NCI-H510A (cell line): ENCODE data around the gene CLIC4.
"Not testable (repeated sequence)": the region's sequence is repeated elsewhere in the genome, so short reads cannot be mapped to it uniquely, and the experiment has no call there.

Experiments used
- DNase-seq: peaks from one replicate; lab custom pipeline; 2025; lab: John Stamatoyannopoulos, UW

The CLIC4 gene

DNA sequence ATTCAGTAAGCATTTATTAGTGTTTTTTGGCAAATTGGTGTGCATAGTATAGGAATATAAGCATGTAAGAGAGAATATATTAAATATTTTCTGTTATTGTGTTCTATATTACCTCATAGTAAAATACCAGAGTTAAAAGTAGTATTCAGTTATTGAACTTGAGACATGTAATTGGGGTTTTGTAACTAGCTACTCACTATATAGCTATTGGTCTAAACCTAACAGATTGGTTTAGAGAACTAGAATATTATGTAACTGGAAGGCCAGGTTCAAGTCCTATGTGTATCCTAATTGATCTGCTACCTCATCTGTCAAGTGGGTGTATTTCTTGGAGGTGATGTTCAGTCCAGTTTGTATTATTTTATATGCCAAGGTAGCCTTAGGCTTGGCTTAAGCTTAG lies 26.3 kb downstream of the CLIC4 start:
- DNase-seq = no peak

DNA sequence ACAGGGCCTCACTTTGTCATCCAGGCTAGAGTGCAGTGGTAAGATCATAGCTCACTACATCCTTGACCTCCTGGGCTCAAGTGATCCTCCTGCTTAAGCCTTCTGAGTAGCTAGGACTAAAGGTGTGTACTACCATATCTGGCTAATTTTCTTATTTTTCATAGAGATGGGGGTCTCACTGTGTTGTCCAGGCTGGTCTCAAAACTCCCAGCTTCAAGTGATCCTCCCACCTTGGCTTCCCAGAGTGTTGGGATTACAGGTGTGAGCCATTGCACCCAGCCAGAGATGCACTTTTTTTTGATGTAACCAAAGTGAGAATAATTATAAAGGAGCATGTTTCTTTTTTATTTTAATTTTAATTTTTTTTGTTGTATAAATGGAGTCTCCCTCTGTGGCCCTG lies 28.4 kb downstream of the CLIC4 start:
- DNase-seq = no peak

DNA sequence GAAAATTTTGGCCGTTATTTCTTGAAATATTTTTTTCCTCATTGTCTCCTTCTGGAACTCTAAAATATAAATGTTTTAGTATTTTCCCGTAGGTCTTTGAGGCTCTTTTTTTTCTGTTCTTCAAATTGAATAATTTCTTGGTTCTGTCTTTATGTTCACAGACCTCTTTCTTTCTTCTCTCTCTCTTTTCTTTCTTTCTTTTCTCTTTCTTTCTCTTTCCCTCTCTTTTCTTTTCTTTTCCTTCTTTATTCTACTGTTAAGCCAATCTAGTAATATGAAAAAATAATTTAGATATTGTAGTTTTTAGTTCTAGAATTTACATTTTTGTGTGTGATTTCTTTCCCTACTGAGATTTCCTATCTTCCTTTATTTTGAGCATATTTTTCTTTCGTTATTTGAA lies 30.1 kb downstream of the CLIC4 start:
- DNase-seq = no peak

DNA sequence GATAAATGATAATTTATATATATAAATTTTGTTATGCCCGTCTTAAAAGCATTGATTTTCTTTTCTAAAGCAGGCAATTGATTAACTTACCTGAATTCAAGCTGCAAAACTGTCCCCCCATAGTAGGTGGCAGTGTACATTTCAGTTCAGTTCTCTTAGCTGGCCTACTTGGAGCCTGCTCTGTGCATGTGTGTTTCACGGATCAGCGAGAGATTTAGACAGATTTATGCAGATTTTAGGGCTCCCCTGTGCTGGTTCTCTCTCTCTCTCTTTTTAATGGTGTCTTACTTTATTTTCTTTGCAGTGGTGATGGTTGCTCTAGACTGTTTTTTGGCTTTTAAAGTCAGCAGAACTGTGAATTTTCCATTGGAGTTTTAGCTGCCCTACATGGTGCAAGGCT lies 30.7 kb downstream of the CLIC4 start:
- DNase-seq = no peak

DNA sequence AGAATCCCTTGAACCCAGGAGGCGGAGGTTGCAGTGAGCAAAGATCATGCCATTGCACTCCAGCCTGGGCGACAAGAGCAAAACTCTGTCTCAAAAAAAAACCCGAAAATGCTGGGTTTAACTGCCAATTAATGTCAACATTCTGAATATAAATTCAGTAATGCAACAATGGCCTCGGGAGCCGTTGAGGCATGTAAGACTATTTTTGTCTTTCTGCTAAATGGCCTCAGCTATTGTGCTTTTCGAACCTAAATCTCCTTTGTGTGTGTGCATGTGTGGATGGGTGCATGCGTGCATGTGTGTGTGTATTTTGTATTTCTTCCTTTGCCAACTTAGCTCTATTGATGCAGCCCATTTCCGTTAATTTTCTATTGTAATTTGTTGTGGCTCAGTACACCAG lies 31.6 kb downstream of the CLIC4 start:
- no peak for DNase-seq

DNA sequence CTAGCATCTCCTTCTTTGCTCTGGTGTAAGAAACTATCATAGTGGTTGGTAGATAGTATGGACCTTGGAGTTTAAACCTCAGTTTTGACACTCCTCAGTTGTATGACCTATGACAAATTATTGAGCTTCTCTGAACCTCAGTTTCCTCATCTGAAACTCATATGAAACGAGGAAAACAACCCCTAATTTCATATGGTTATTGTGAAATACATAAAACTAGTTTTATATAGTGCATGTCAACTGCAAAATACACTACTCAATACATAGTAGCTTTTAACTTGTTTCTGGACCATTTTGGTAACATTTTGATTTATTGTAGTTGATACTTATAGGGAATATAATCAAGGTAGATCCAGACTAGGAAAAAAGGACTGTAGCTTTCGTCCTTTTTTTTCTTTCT lies 32.9 kb downstream of the CLIC4 start:
- no peak for DNase-seq

DNA sequence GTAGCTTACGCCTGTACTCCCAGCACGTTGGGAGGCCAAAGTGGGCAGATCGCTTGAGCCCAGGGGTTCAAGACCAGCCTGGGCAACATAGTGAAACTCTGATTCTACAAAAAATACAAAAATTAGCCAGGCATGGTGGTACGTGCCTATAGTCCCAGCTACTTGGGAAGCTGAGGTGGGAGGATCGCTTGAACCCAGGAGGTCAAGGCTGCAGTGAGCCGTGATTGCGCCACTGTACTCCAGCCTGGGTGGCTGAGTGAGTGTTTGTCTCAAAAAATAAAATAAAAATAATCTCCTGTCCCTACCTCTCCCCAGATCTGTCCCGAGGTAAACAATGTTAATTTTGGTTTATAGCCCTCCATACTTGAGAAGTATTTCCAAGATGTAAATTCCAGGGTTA lies 34.0 kb downstream of the CLIC4 start:
- DNase-seq = not testable (repeated sequence)

DNA sequence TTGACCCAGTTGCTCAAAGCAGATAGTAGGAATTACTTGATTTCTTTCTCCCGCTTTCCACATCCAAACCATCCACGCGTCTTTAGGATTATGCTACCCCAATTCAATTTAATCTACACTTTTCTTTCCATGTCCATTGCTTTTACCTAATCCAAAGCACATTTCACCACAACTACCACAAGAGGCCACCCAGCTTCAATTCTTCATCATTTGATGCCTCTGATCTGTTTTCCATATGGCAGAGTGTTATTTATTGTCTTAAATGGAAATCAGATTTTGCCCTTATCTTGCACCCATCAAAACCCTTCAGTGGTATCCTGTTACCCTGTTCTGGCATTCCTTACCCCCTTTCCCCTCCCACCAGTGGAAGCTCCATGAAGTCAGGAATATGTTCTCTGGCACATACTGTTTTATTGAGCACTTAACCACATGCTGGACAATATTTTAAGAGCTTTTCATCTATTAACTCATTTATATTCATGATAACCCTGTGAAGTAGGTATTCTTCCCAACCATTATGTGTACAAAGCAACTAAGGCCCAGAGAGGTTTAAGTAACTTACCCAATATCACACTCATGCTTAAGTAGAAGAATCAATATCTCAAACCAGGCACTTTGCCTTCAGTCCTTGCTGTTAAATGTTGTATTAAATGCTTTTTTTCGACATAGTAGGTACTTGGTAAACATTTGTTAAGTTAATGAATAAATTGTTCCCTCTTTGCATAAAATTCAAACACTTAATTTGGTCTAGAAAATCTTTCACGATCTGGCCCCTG lies 34.6 kb downstream of the CLIC4 start:
- no peak for DNase-seq

DNA sequence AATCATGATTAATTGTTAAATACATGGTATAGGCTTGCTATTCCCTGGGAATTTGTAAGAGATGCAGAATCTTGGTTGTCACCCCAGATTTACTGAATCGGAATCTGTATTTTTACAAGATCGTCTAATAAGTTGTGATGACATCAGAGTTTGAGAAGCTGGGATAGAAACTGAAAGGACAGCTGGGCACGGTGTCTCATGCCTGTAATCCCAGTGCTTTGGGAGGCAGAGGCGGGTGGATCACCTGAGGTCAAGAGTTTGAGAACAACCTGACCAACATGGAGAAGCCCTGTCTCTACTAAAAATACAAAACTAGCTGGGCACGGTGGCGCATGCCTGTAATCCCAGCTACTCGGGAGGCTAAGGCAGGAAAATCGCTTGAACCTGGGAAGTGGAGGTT lies 35.4 kb downstream of the CLIC4 start:
- DNase-seq = not testable (repeated sequence)

DNA sequence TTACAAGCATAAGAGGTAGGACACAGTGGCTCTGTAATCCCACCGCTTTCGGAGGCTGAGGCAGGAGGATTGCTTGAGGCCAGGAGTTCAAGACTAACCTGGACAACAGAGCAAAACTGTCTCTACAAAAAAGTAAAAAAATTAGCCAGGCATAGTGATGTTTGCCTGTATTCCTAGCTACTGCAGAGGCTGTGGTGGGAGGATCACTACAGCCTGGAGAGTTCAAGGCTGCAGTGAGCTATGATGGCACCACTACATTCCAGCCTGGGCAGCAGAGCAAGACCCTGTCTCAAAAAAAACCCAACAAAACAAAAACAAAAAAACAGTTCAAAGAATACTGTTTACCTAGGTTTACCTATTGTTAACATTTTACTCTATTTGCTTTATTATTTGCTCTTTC lies 37.4 kb downstream of the CLIC4 start:
- DNase-seq = no peak

DNA sequence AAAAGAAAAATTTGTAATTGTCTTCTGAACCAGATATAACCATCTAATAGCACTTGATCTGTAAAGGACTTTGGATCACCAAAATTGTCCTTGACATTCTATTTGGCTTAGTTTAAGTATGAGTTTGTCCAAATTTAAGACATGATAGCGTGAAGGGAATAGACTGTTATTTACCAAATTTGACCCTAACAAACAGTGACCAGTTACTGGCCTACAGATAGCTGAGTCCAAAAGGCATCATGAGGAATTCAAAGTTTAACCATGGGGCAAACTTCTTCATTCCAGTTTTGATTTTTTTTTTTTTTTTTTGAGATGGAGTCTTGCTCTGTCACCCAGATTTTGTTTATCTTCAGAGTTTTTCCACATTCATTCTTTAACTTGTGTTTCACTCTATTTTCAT lies 38.5 kb downstream of the CLIC4 start:
- no peak for DNase-seq

DNA sequence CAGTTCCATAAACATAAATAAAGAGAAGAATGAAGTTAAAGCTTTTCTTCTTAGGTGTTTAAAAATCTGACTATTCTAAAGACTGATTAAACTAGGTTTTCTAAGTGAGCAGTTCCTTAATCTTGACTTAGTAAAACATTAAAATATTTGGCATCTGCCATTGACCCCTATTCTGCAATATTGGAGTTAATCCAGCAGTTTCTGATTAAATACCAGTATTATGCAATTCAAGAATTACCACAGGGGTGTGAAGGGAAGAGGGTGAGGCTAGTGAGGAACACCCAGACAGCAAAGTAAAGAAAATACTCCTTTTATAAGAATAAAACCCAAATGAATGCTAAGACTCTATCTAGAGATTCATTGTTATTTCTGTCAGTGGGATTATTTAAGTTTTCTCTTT lies 40.9 kb downstream of the CLIC4 start:
- DNase-seq = no peak

DNA sequence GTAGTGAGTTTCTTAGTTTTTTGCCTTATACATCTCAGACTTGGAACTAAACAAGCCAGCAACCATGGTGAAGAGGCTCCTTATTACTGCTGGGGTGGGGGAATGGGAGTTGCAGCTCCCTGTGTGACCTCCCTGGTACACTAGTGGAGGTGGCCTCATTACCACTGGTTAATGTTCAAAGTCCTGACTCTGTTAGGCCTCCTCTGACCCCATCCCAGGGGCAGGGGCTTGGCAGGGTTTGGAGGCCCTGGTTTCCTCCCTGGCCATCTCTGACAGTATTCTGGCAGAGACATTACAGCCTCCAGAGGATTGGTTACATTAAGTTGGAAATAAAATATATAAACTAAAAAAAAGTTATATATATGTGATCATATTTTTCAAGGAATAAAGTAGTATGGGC lies 45.2 kb downstream of the CLIC4 start:
- DNase-seq = no peak

DNA sequence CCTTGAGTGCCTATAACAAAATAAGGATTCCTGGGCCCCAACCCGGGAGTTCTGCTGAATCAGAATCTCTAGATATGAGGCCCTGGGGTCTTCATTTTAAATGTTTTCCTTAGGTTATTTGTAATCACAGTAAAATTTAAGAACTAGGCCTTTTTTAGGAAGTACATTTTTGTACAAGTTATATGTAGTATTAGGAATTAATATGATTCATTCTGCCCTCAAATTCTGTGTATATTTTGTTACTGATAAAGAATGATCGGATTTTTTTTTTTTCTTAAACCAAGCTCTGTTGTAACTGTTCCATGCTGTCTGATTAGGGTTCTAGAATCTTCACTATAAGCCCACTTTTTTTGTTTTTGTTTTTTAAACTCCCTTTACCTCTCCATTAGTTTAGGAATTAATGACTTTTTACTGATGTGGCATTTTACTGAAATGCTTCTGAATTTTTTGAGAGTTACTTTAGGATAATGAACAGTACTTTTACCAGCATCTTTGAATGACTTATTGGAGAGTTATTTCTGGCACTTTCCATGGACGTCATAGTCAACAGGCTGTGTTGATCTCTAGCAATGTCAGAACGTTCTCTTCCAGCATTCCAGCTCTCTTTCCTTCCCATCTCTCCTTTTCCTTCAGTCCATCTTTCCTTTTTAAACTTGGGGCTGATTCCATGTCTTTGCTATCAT lies 48.3 kb downstream of the CLIC4 start:
- no peak for DNase-seq

DNA sequence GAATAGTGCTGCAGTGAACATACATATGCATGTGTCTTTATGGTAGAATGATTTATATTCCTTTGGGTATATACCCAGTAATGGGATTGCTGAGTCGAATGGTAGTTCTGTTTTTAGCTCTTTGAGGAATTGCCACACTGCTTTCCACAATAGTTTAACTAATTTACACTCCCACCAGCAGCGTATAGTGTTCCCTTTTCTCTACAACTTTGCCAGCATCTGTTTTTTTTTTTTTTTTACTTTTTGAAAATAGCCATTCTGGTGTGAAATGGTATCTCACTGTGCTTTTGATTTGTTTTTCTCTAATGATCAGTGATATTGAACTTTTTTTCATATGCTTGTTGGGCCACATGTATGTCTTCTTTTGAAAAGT lies 48.9 kb downstream of the CLIC4 start:
- DNase-seq = not testable (repeated sequence)

DNA sequence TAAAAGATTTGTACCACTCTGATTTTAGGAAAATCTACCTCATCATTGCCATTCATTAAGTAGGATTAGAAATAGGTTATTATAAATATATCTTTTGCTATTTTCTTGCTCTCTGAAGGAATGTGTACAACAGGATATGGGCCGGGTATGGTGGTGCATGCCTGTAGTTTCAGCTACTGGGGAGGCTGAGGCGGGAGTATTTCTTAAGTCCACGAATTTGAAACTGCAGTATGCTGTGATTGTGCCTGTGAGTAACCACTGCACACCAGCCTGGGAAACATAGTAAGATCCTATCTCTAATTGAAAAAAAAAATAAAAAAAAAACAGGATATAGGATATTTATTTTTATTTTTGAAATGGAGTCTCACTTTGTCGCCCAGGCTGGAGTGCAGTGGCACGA lies 50.0 kb downstream of the CLIC4 start:
- no peak for DNase-seq

DNA sequence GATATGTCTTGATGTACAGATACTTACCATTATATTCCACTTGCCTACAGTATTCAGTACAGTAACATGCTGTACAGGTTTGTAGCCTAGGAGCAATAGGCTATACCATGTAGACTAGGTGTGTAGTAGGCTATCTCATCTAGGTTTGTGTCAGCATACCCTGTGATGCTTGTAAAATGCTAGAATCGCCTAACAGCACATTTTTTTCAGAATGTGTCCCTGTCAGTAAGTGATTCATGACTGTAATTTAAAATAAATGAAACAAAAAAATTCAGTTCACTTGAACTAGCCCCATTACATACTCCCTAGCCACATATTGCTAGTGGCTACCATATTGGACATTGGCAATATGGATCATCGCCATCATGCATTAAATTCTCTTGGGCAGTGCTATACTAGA lies 51.3 kb downstream of the CLIC4 start:
- no peak for DNase-seq

DNA sequence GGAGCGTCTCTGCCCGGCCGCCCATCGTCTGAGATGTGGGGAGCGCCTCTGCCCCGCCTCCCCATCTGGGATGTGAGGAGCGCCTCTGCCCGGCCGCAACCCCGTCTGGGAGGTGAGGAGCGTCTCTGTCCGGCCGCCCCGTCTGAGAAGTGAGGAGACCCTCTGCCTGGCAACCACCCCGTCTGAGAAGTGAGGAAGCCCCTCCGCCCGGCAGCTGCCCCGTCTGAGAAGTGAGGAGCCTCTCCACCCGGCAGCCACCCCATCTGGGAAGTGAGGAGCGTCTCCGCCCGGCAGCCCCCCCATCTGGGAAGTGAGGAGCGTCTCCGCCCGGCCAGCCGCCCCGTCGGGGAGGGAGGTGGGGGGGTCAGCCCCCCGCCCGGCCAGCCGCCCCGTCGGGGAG lies 54.0 kb downstream of the CLIC4 start:
- DNase-seq = not testable (repeated sequence)

DNA sequence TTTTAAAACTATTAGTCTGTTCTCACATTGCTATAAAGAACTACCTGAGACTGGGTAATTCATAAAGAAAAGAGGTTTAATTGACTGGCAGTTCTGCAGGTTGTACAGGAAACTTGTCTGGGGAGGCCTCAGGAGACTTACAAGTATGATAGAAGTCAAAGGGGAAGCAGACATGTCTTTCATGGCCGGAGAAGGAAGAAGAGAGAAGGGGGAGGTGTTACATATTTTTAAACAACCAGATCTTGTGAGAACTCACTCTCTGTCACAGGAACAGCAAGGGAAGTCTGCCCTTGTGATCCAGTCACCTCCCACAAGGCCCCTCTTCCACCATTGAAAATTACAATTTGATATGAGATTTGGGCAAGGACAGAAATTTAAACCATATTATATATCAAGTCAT lies 55.9 kb downstream of the CLIC4 start:
- no peak for DNase-seq

DNA sequence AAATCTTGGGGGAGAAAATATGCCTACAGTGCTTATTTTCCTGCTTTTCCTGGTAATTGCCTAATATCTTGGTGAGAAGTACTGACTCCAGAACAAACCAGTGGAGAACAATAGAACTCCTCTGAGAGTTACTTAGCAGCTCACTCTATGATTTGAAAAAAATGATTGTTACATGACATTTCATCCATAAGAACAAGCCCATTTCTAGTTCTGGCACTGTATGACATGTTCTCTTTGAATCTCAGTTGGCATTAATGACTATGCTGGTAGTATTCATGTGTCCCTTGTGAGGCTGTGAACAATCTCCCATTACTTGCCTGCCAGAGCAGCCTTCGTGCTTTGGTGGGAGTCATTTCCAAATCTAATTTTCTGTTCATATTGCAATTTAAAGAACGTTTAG lies 58.0 kb downstream of the CLIC4 start:
- no peak for DNase-seq

DNA sequence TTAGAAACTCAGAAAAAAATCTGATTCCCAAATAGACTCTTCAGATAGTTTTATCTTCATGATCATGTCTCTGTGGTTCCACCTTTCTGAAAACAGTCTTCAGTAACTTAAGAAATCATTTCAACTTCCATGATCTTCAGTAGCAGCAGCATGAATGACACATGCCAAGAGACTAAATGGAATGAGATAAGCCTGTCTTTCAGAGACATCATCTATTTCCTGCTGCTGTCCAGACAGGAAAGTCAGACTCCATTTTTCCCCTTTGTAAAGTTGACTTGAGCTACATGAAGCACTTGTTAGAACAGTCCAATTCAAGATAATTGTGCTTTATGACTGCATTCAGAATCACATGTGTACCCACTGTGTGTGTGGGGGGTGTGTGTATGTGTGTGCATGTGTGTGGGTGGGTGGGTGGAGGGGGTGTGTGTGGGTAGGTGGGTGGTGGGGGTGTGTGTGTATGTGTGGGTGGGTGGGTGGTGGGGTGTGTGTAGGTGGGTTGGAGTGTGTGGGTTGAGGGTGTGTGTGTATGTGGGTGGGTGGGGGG lies 58.8 kb downstream of the CLIC4 start:
- DNase-seq = no peak

DNA sequence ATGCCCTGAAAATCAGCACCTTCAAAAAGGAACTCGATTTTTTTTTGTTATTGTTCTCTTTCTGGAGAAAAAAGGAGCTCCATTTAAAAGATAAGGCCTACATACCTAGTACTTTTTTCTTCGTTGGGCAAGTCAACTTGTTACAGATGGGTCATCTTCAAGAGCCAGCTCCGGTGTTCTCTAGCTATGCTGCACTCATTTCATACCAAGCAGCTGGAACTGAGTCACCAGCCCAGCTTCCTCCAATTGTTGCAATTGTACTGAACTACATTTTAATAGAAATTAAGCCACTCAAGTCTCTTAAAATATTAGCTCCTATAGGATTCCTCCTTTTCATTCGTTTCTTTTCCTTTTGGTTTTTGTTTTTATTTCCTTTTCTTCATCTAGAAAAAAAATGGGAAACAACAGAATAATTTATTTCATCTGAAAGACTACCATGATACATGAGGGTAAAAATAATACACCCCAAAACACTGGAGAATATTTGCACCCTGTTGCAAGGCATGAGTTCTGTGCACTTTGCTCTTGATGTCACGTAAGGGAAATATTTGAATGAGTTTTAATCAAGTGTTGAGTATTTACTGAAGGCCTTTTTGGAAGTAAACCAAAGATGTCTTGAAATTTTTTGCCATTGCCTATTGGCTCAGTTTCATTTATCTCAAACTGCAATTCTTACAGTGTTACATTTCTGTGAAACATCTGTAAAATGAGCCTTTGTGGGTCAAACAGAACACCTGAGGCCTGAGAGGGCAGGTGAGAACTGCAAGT lies 60.5 kb downstream of the CLIC4 start:
- DNase-seq = no peak

DNA sequence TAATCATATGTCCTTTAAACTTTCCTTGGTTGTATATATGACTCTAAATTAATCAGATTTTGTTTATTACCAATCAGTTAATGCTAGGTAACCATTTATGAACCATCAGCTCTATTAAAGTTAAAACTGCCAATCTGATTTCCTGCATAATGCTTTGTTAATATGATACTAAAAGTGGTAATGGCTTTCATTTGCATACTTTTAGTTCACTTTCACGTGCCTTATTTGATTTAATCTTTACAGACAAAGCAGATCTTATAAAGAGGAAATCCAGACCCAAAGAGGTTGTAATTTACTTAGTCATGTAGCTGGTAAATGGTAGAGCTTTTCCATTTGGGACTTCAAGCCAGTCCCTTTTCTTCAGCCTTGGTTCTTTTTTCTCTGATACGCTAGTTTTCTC lies 61.3 kb downstream of the CLIC4 start:
- no peak for DNase-seq
